Dermis blood vessel endothelial cell (primary cell): ENCODE measurements around the gene ZBTB16. TPM values are rescaled to one million over a fixed set of nuclear protein-coding genes. Genes with fewer than 3 reads are reported as not detected.

Source experiments
- DNase-seq: peaks from one replicate; pipeline ENCODE4 v3.0.0; 2010
- total RNA-seq: library from RNA; depleted of rRNA; stranded (reverse); fragments of >200 nt; gene quantifications from 2 replicates; pipeline ENCODE4 v1.2.3, GENCODE V29; 2014

ZBTB16 gene
- total RNA-seq, 1 donor from 2014 or later, result 34.7 TPM

- no peak for DNase-seq
Observed at GRCh38 chr11:114192841-114193389, 133.4 kb downstream of the ZBTB16 start.

DNA sequence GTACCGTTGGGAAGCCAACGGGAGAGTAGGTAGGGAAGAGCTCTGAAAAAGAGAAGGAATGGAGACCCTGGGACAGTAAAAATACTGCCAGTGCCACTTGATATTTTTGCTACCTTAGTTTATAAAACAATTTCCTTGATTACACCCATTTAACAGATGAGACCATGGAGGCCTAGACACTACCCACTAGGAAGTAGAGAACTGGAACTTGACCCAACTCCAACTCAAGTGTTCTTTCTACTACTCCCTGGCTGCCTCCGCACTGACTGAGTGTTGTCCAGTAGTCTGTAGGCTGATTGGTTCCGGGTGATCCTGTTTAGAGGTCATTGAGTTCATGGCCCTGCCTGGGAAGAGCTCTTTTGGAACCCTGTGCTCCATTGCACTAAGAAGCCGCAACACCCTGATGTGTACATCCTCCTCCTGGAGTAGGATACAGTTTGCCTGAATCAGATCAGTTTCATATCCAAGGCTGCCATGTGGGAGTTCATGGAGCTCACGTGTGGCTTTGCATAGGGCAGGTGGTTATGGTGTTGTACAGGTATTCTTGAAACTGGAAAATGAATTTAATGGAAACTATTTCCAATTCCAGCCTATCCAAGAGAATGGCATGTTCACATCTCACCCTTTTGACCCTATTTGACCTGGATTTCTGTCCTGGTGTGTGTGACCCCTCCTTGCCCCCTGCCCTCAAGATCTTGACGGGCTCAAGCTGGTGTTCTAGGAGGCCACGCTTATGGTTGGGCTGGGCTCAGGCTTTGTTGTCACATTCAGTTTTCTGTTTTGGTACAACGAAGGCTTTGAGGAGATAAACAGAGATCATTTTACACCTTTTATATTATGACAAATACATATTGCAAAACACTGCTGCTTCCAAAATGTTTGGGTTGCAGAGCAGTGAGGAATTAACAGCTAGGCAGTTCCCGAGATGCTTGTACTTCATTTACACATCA, 134.5 kb downstream of the ZBTB16 start:
- DNase-seq, result no peak

GRCh38 chr11:114194702-114195101, 135.2 kb downstream of the ZBTB16 start:
- no peak for DNase-seq

DNA sequence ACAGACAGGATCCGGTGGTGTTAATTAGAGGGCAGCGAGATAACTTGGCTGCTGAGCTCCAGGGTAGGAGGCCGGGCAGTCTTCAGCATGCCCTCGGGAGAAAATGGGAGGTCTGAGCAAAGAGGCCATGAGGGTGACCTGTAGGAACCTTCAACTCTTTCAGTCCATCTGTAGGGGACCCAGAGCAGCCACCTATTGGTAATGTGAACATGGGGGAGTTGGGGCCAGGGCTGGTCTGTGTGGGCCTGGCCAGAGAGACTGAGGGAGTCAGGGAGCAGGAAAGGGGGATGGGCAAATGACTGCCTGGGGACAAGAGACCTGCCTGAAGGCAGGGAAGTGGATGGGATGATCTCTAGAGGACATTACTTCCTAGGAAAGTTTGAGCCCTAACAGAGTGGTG, 135.6 kb downstream of the ZBTB16 start:
- DNase-seq, result no peak

- DNase-seq, result peak; percentile 27
Observed at GRCh38 chr11:114195981-114196731, 136.6 kb downstream of the ZBTB16 start.

DNA sequence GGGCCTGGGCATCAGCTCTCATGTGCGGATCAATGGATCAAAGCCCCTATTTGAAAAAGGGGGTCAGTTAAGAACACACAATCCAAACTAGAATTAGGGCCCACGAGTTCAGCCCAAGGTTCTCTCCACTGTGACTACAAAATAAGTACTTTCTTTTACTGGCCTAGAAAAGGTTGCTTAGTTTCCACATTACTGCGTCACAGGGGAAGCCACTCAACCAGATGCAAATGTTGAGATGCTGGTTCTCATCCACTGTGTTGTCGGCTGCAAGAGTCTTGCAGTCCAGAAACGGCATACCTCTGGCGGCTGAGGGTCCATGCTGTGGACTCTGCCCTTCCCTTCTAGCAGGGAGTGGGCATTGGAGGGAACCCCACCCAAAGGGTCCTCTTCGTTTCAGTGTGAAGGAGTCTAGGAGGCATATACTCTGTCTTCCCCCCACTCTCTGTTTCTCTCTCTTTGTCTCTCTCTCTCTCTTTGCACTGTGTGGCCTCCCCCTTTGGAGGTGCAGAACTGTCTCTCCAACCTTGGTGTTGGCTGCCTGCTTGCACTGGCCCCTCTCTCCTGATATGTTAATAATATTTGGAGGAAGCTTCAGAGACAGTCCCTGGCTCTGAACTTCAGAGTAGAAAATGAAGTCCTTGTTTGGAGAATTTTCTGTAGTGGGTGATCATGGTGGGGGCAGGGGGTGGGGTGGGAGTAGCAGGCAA, 137.6 kb downstream of the ZBTB16 start:
- no peak for DNase-seq

GRCh38 chr11:114197799-114198500, 138.4 kb downstream of the ZBTB16 start:
- peak; percentile 92 for DNase-seq

- no peak for DNase-seq
Observed at GRCh38 chr11:114199051-114199450, 139.5 kb downstream of the ZBTB16 start.

DNA sequence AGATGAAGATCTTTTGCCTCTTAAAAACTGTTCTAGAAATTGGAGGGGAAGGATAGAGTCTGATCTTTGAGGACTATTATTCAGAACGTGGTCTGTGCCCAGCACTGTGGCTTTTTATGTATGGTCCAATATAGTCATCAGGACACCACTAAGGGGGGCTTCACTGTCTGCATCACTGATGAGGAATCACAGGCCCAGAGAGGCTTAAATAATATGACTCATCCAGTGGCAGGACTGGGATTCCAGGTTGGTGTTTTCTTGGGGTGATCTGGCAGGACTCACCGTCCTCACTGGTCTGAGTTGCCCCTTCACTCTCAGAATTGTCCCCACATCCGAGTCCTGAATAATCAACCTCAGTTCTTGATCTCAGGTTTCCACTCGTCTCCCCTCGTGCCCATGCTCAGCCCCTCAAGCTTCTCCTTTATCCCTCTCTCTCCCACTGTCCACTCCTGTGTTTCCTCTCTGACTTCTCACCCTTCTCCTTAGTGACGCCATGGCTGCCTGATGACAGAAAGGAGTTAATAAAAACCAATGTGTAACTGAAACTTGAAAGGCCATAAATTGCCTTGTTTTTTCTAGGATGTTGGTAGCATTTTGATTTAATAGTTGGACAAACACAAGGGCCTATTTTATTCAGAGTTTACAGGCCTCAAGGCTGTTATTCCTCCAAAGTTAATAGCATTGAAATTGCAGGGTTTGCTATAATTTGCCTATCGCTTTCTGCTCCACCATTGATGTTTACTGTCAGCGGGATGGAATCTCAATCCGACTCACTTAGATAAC, 141.0 kb downstream of the ZBTB16 start:
- DNase-seq, result no peak

GRCh38 chr11:114201219-114201618, 141.7 kb downstream of the ZBTB16 start:
- DNase-seq, result no peak

- peak; percentile 68 for DNase-seq
Observed at GRCh38 chr11:114202011-114202609, 142.6 kb downstream of the ZBTB16 start.

GRCh38 chr11:114207096-114207495, 147.6 kb downstream of the ZBTB16 start:
- DNase-seq, result no peak

DNA sequence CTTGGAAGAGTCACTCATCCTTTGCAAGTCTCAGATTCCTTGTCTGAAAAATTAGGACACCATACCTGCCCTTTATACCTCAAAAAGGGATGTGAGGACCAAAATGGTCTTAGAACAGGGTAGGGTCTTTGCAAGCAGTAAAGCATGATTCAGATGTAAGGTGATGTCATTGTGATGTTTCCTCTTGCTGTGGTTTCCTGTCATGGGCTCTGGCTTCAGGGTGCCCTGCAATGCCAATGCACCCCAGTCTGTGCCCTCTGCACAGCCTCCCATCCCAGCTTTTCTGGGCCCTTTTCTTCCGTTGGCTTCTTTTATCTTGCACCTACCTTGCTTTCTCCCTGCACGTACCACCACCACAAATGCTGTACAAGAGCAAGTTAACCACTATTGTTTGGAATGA, 148.9 kb downstream of the ZBTB16 start:
- DNase-seq, result peak; percentile 20

GRCh38 chr11:114209343-114209742, 149.8 kb downstream of the ZBTB16 start:
- no peak for DNase-seq

DNA sequence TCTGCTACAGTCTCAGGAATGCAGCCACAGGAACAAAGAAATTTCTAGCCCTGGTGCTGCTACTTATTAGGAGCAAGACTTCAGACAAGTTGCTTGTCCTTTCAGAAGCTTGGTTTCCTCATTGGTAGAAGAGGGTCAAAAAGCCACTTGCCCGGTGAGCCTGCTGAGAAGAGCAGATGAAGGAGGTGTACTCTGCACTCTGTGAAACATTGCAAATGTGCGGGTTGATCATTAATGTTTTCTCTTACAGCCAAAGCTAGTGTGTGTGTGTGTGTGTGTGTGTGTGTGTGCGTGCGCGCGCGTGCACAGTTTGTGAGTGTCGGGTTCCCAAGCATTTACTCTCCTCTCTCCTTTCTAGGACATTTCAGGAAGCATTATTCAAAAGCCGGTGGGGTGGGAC, 150.4 kb downstream of the ZBTB16 start:
- DNase-seq, result no peak

GRCh38 chr11:114211444-114212121, 152.1 kb downstream of the ZBTB16 start:
- no peak for DNase-seq

GRCh38 chr11:114213622-114214021, 154.1 kb downstream of the ZBTB16 start:
- DNase-seq, result no peak

- no peak for DNase-seq
Observed at GRCh38 chr11:114215428-114215827, 155.9 kb downstream of the ZBTB16 start.

DNA sequence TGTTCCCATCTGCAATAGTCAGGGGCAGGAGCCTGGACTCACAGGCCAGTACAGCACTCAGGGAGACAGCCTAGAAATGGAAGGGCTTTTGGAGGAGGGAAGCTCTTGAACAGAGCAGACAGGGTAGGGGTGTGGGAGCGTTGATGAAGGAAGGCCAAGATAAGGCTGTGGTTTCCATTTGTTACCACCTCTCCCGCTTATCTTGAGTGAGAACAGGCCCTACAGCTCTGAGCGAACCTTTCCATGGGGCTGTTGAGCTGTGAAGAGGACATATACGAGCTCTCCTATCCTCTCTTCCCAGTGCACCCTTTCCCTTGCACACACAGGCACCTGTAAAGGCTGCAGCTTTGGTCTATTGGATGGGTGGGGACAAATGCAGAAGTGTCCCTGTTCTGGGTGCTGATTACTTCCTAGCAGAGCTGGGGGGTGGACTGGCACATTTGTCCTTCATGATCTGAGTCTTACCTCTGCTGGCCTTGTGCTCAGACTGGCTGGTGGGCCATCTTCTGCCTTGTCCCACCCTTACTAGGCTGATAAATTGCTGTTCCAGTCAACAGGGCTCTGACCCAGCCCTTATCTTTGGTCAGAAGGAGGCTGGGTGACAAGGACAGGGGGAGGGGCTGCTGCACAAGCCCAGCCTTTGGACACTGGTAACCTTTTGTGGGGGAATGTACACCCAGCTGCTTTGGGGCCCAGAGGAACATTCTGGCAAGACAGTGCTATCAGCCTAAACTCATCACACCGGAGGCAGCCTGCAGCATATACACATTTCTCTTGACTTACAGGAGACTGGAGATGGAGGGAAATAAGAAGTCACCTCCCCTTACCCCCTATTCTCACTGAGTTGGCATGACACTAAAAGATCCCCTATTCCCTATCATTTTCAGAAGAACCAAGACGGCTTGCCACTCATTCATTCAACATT, 156.6 kb downstream of the ZBTB16 start:
- no peak for DNase-seq
